SKM-1 (cell line): ENCODE measurements around the gene PLXNB1.

Experiments
- DNase-seq: peaks from one replicate; lab custom pipeline; 2025; ENCODE audit not compliant: unreplicated experiment; lab: John Stamatoyannopoulos, UW

PLXNB1 gene

DNA sequence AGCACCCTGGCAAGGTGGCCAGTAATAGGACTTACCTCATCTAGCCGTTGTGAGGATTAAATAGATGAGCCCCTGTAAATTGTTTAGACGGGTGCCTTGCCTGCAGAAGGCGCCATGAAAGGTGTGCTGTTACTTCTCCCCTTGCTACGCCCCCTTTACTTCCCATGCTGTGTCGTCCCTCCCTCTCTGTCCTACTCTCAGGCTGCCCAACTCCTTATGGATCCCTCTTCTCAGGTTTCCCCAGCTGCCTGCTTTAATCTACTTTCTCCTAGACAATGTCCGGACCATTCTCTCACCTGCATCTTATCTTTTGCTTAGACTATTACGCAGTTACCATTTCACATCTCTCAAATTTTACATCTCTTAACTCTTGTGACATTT is 59.6 kb downstream of the PLXNB1 start:
- no peak for DNase-seq

DNA sequence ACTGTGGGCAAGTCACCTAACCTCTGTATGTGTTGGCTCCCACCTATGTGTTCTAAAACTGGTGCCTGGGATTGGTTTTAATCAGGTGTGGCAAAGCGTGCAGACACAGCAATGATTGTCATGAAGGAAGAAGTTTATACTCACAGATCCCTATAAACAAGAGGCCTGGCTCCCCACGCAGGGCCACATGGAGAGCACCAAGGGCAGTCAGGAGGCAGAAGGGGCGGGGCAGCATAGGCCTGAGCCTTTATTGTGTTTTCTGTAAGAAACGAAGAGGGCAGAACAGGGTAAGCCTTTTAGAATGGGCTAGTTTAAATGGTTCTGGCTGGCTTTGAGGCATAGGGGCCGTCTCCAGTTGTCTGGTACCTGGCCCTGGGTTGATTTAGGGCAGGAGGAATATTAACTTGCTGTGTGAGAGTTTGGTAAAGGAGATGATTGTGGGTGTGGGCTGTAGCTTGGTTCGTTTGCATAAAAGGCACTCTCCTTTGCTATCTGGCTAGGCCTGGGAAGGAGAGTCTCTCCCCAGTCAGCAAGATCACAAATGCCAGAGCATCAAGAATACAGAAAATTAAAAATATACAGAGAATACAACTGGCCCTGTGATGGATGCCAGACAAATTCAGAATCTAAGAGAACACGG is 60.1 kb downstream of the PLXNB1 start:
- DNase-seq = no peak

DNA sequence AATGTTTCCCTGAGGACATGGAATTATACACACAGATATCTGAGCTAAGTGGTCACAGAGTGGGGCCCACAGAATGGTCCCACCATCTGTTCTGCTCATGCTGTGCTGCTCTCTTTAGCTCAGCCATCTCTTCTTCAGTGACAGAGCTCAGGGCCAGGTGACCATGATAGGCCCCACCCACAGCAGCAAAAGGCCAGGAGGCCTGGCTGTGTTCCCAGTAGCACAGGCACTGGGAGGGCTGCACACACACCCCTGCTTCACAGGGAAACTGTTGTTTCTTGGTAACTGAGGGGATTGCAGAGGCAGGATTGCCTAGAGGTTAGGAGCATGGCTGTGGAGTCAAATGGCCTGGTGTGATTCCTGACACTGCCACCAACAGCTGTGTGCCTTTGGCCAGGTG is 62.7 kb downstream of the PLXNB1 start:
- no peak for DNase-seq

DNA sequence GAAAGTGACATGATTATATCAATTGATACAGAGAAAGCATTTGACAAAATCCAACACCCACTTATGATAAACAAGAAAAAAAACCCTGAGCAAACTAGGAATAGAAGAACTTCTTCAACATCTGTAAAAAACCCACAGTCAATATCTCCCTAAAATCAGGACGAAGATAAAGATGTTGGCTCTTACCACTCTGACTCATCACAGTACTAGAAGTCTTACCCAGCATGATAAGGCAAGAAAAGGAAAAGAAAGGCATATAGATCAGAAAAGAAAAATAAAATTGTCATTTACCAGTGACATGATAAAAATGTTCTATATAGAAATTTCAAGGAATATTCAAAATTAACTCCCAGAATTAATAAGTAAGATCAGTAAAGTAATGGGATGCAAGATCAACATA is 65.0 kb downstream of the PLXNB1 start:
- no peak for DNase-seq

DNA sequence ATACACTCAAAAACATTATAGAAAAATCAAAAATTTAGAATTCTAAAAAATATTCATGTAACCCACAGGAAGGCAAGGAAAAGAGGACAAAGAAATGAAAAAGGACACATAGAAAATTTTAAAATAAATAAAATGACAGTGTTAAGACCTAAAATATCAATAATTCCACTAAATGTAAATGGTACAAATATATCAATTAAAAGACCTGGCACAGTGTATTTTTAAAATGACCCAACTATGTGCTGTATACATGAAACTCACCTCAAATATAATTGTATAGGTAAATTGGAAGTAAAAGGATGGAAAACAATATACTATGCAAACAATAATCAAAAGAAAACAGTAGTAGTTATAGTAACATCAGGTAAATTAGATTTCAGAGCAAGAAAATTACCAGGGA is 68.0 kb downstream of the PLXNB1 start:
- no peak for DNase-seq

DNA sequence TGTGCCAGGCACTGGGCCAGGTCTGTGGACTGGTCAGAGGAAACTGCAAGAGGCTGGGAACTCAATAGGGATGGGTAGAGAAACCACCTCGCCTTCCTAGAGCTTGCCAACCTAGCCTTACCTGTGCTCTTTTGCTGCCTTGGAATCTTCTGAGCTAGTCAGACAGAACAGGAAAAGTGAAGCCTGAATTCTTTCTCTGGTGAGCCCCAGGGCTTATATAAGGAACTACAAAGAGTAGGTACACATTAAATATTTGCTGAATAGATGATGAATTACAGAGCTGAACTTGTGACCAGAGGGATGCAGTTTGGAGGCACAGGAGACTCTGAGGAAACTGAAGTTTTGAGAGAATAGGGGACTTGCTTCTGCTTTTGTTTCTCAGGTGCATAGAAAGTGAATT is 73.5 kb downstream of the PLXNB1 start:
- no peak for DNase-seq

DNA sequence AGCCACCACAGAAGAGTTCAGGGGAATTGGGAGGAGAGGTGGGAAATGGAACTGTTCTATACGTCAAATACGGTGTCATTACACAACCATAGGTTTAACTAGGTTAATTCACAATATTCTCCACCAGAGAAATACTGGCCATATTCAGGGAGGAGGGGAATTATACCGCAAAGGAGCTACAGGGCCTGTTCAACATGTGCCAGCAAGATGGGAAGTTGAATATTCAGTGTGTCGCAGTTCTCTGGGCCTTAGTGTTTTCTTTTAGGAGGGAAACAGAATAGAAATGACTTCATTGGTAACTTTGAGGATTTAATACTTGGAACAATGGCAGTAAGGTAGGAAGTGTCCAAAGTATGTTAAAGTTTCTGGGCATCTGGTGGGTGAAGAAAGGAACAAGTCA is 75.9 kb downstream of the PLXNB1 start:
- DNase-seq = no peak
